ENCODE measurements around the gene ZRANB2.

The ZRANB2 gene

DNA sequence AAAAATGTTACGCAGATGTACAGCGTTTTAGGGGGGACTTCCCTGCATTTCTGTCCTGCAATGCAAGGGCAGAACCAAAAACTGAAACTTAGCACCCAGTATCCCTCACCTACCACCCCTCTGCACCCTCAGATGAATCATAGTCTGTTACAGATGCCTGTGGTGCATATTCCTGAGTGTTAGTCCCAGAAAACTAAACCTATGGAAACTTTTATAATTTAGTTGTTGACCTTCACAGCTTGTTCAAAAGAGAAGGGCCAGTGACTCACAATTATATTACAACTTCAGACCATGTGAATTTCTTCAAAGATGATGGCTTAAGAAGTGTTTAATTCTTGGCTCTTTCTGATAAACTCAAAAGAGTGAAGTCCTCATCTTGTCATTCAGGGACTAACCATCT, 39.0 kb downstream of the ZRANB2 start:
- Histone ChIP-seq H2BK15ac (ENCODE audit: low read length) (no peak overlapping the region), H4K8ac (ENCODE audit: low read depth, low read length) (no peak overlapping the region), H3K79me1 (ENCODE audit: low read depth, low read length) (no peaks in the 10 kb centered on the region), H2AK5ac (ENCODE audit: low read depth, low read length) (no peak overlapping the region), H2BK5ac (ENCODE audit: low read length) (no peak overlapping the region), H2BK12ac (ENCODE audit: low read length) (no peak overlapping the region), H3K9ac (ENCODE audit: low read depth, low read length, poor library complexity) (no peak overlapping the region), H3K18ac (ENCODE audit: low read length) (no peak overlapping the region), H3K4me2 (ENCODE audit: insufficient read depth, low read length, poor library complexity, severe bottlenecking) (no peak overlapping the region), H3K4me1 (ENCODE audit: control insufficient read depth in 2 of 2, insufficient read depth in 1 of 2, low read depth in 1 of 2, low read length in 2 of 2) (no peaks in the 10 kb centered on the region), H3K4me3 (ENCODE audit: low read length in 2 of 2) (no peak overlapping the region), H3K27ac (replicated peaks; ENCODE audit: low read length) (no peak overlapping the region), H3K36me3 (replicated peaks in 1 of 2; ENCODE audit: control insufficient read depth in 2 of 2, insufficient read depth in 2 of 2, low read length in 2 of 2) (no peaks in the 10 kb centered on the region), H3K4ac (ENCODE audit: low read length) (no peak overlapping the region), H3K23ac (ENCODE audit: low read depth, low read length, poor library complexity) (no peak overlapping the region), H3K14ac (ENCODE audit: low read length) (no peak overlapping the region), H4K91ac (ENCODE audit: low read depth, low read length, poor library complexity) (no peak overlapping the region), H2BK120ac (ENCODE audit: low read depth, low read length) (no peak overlapping the region), H3K27me3 (ENCODE audit: control insufficient read depth in 3 of 3, insufficient read depth in 3 of 3, low read depth in 1 of 3, low read length in 3 of 3) (peaks cover 1 to 27% (median 6%) of the 10 kb centered on the region in 3 experiments), H2AFZ (ENCODE audit: low read length) (no peak overlapping the region), H3K9me3 (replicated peaks in 1 of 2; ENCODE audit: control insufficient read depth in 2 of 2, insufficient read depth in 1 of 2, low read depth in 1 of 2, low read length in 2 of 2) (peaks cover 0 to 4% of the 10 kb centered on the region in 2 donors)
- no peak for DNase-seq (ENCODE audit: low spot score)
- WGBS, 2 donors (ENCODE audit: extremely low coverage in 2 of 2, insufficient read length in 2 of 2, insufficient replicate concordance in 1 of 2) = no CpG with 5 or more reads among the region's 2 CpGs

DNA sequence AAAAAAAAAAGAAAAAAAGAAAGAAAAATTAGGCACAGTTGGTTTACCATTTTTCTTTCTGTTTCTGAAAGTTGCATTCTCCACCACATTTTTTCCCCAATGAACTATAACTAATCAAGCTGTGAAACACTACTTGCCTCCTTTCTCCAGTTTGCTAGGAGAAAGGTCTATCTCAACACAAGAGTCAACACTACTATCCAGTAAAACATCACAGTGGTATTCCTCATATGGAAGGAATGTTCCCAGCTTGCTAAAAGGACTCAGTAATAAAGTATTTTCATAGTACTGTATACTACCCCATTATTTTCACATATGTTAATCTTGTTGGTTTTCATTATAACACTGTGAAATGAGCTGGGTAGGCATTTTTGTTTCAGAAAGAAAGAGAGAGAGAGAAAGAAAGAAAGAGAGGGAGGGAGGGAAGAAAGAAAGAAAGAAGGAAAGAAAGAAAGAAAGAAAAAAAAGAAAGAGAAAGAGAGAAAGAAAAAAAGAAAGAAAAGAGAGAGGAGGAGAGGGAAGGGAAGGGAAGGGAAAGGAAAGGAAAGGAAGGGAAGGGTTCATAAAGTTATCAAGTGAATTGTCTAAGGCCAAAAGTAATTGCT, 41.1 kb downstream of the ZRANB2 start:
- no peak overlapping the region for H3K27ac ChIP-seq (replicated peaks; ENCODE audit: low read length)
- no peak overlapping the region for H4K91ac ChIP-seq (ENCODE audit: low read depth, low read length, poor library complexity)
- DNase-seq (ENCODE audit: low spot score) = no peak

DNA sequence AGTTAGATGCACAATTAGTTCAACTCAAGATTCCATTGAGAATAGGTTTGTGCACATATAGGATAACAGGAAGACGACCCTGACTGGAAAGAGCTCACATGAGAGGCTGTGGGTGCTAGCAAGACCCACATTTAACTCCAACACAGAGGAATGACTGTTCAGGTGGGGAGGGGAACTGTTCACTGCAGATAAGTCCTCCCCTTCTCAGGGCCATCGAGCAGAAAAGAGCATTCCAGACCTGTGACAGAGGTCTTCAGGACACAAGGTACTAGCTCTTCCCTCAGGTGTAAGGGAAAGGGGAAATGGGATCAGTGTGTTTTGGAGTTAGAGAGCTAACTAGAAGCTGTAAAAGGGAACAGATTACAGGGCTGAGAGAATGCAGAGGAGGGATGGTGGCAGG, 41.9 kb downstream of the ZRANB2 start:
- H3K4ac ChIP-seq (ENCODE audit: low read length) = no peak overlapping the region
- H3K4me3 ChIP-seq (ENCODE audit: low read length in 2 of 2) = no peak overlapping the region
- no peak overlapping the region for H3K4me2 ChIP-seq (ENCODE audit: insufficient read depth, low read length, poor library complexity, severe bottlenecking)
- no peak overlapping the region for H3K18ac ChIP-seq (ENCODE audit: low read length)
- H3K27ac ChIP-seq (replicated peaks; ENCODE audit: low read length) = no peak overlapping the region
- no peak overlapping the region for H4K8ac ChIP-seq (ENCODE audit: low read depth, low read length)
- H3K14ac ChIP-seq (ENCODE audit: low read length) = no peak overlapping the region
- no peak overlapping the region for H3K23ac ChIP-seq (ENCODE audit: low read depth, low read length, poor library complexity)
- no peak overlapping the region for H2BK15ac ChIP-seq (ENCODE audit: low read length)
- no peaks in the 10 kb centered on the region for H3K79me1 ChIP-seq (ENCODE audit: low read depth, low read length)
- DNase-seq (ENCODE audit: low spot score) = no peak
- H3K4me1 ChIP-seq (ENCODE audit: control insufficient read depth in 2 of 2, insufficient read depth in 1 of 2, low read depth in 1 of 2, low read length in 2 of 2) = no peaks in the 10 kb centered on the region
- H3K27me3 ChIP-seq (ENCODE audit: control insufficient read depth in 3 of 3, insufficient read depth in 3 of 3, low read depth in 1 of 3, low read length in 3 of 3) = peaks cover 0 to 9% (median 0%) of the 10 kb centered on the region in 3 experiments
- H2BK12ac ChIP-seq (ENCODE audit: low read length) = no peak overlapping the region
- no CpG with 5 or more reads among the region's 2 CpGs for WGBS, 2 donors (ENCODE audit: extremely low coverage in 2 of 2, insufficient read length in 2 of 2, insufficient replicate concordance in 1 of 2)
- no peak overlapping the region for H4K91ac ChIP-seq (ENCODE audit: low read depth, low read length, poor library complexity)
- H2BK5ac ChIP-seq (ENCODE audit: low read length) = no peak overlapping the region
- H2AK5ac ChIP-seq (ENCODE audit: low read depth, low read length) = no peak overlapping the region
- no peaks in the 10 kb centered on the region for H3K36me3 ChIP-seq (replicated peaks in 1 of 2; ENCODE audit: control insufficient read depth in 2 of 2, insufficient read depth in 2 of 2, low read length in 2 of 2)
- H2BK120ac ChIP-seq (ENCODE audit: low read depth, low read length) = no peak overlapping the region
- H2AFZ ChIP-seq (ENCODE audit: low read length) = no peak overlapping the region
- H3K9ac ChIP-seq (ENCODE audit: low read depth, low read length, poor library complexity) = no peak overlapping the region
- H3K9me3 ChIP-seq (replicated peaks in 1 of 2; ENCODE audit: control insufficient read depth in 2 of 2, insufficient read depth in 1 of 2, low read depth in 1 of 2, low read length in 2 of 2) = no peaks in the 10 kb centered on the region

More for the DNA sequence above, 41.1 kb downstream of the ZRANB2 start:
- H4K8ac ChIP-seq (ENCODE audit: low read depth, low read length) = no peak overlapping the region
- peaks cover 0 to 10% (median 0%) of the 10 kb centered on the region in 3 experiments for H3K27me3 ChIP-seq (ENCODE audit: control insufficient read depth in 3 of 3, insufficient read depth in 3 of 3, low read depth in 1 of 3, low read length in 3 of 3)
- no peak overlapping the region for H2BK12ac ChIP-seq (ENCODE audit: low read length)
- H3K36me3 ChIP-seq (replicated peaks in 1 of 2; ENCODE audit: control insufficient read depth in 2 of 2, insufficient read depth in 2 of 2, low read length in 2 of 2) = no peaks in the 10 kb centered on the region
- H2BK120ac ChIP-seq (ENCODE audit: low read depth, low read length) = no peak overlapping the region
- no peak overlapping the region for H3K18ac ChIP-seq (ENCODE audit: low read length)
- H3K23ac ChIP-seq (ENCODE audit: low read depth, low read length, poor library complexity) = no peak overlapping the region
- H3K4me2 ChIP-seq (ENCODE audit: insufficient read depth, low read length, poor library complexity, severe bottlenecking) = no peak overlapping the region
- no peak overlapping the region for H2BK5ac ChIP-seq (ENCODE audit: low read length)
- no peak overlapping the region for H3K4ac ChIP-seq (ENCODE audit: low read length)
- H3K9me3 ChIP-seq (replicated peaks in 1 of 2; ENCODE audit: control insufficient read depth in 2 of 2, insufficient read depth in 1 of 2, low read depth in 1 of 2, low read length in 2 of 2) = no peaks in the 10 kb centered on the region
- no peak overlapping the region for H3K9ac ChIP-seq (ENCODE audit: low read depth, low read length, poor library complexity)
- no peak overlapping the region for H3K14ac ChIP-seq (ENCODE audit: low read length)
- H3K4me3 ChIP-seq (ENCODE audit: low read length in 2 of 2) = no peak overlapping the region
- no peaks in the 10 kb centered on the region for H3K4me1 ChIP-seq (ENCODE audit: control insufficient read depth in 2 of 2, insufficient read depth in 1 of 2, low read depth in 1 of 2, low read length in 2 of 2)
- H2AK5ac ChIP-seq (ENCODE audit: low read depth, low read length) = no peak overlapping the region
- H3K79me1 ChIP-seq (ENCODE audit: low read depth, low read length) = no peaks in the 10 kb centered on the region
- no peak overlapping the region for H2AFZ ChIP-seq (ENCODE audit: low read length)
- H2BK15ac ChIP-seq (ENCODE audit: low read length) = no peak overlapping the region

DNA sequence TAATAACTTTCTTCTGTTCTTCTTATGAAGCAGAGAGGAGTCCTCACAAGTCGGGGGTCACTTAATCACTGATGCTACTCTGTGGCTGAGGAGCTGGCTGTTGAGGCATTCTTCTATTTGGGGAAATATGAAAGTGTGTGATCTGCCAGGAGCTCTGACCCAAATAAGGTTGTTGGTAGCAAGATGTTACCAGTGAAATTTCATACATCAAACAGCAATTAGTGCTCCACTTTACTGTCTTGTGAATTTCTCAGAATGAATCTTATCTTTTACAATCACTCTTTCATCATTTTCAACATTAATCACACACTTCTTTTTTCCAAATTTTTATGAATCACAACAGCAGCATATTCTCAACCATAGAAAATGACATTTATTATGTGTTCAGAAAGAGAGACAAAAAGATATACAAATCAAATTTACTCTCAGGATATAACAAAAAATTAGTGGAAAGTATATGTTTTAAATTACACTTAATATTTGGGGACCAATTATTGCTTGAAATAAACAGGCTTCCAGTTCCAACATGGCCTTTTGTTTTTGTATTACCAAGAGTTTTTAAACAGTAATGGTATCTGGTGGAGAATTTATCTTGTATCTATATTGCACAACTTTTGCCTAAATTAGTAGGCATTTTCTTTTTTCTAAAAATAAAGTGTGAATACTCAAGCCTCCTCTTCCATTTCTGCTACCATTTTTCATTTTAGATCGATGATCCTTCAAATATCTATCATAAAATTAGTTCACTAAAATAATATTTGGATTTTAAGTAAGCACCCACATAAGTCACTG, 42.8 kb downstream of the ZRANB2 start:
- H4K8ac ChIP-seq (ENCODE audit: low read depth, low read length) = no peak overlapping the region
- H2AFZ ChIP-seq (ENCODE audit: low read length) = no peak overlapping the region
- H3K4me3 ChIP-seq (ENCODE audit: low read length in 2 of 2) = no peak overlapping the region
- no peak overlapping the region for H4K91ac ChIP-seq (ENCODE audit: low read depth, low read length, poor library complexity)
- H3K4me1 ChIP-seq (ENCODE audit: control insufficient read depth in 2 of 2, insufficient read depth in 1 of 2, low read depth in 1 of 2, low read length in 2 of 2) = no peaks in the 10 kb centered on the region
- H3K27ac ChIP-seq (replicated peaks; ENCODE audit: low read length) = no peak overlapping the region
- H3K27me3 ChIP-seq (ENCODE audit: control insufficient read depth in 3 of 3, insufficient read depth in 3 of 3, low read depth in 1 of 3, low read length in 3 of 3) = peaks cover 0 to 4% (median 0%) of the 10 kb centered on the region in 3 experiments
- no peak overlapping the region for H3K18ac ChIP-seq (ENCODE audit: low read length)
- H3K9me3 ChIP-seq (replicated peaks in 1 of 2; ENCODE audit: control insufficient read depth in 2 of 2, insufficient read depth in 1 of 2, low read depth in 1 of 2, low read length in 2 of 2) = no peaks in the 10 kb centered on the region
- no peak overlapping the region for H3K23ac ChIP-seq (ENCODE audit: low read depth, low read length, poor library complexity)
- H2BK5ac ChIP-seq (ENCODE audit: low read length) = no peak overlapping the region
- H3K79me1 ChIP-seq (ENCODE audit: low read depth, low read length) = no peaks in the 10 kb centered on the region
- no peak overlapping the region for H2BK12ac ChIP-seq (ENCODE audit: low read length)
- no peak overlapping the region for H3K9ac ChIP-seq (ENCODE audit: low read depth, low read length, poor library complexity)
- H2BK120ac ChIP-seq (ENCODE audit: low read depth, low read length) = no peak overlapping the region
- no peak overlapping the region for H3K14ac ChIP-seq (ENCODE audit: low read length)
- no peak overlapping the region for H2AK5ac ChIP-seq (ENCODE audit: low read depth, low read length)
- no CpG with 5 or more reads among the region's 2 CpGs for WGBS, 2 donors (ENCODE audit: extremely low coverage in 2 of 2, insufficient read length in 2 of 2, insufficient replicate concordance in 1 of 2)
- no peak overlapping the region for H2BK15ac ChIP-seq (ENCODE audit: low read length)
- no peaks in the 10 kb centered on the region for H3K36me3 ChIP-seq (replicated peaks in 1 of 2; ENCODE audit: control insufficient read depth in 2 of 2, insufficient read depth in 2 of 2, low read length in 2 of 2)
- H3K4ac ChIP-seq (ENCODE audit: low read length) = no peak overlapping the region
- DNase-seq (ENCODE audit: low spot score) = no peak
- no peak overlapping the region for H3K4me2 ChIP-seq (ENCODE audit: insufficient read depth, low read length, poor library complexity, severe bottlenecking)

All from neuronal stem cell (in vitro differentiated cells).